ENCODE results near the gene GUCD1.

Gene GUCD1

DNA sequence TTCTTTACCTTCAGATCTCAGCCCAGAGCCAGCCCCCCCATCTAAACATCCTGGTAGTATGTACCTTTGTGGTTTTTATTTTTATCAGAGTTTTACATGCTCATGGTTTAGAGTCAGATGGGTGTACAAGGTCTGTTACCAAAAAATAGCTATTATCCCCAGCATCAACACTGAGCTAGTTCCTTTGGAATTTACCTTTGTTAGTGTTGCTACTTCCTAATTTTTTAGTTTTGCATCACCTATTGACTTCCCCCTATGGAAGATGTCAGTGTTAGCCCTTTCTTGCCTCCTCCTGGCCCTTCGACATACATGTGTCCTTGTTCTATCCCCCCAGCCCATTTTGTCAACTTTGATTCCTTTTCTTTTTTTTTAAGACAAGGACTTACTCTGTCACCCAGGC, 52.4 kb downstream of the GUCD1 start:
- in situ Hi-C loops (cut with HindIII; ENCODE audit: low sequenced_read_pairs), result no loop called here
- no peak overlapping the region for H3K4me3 ChIP-seq (ENCODE audit: low read depth, low read length)
- DNase-seq (ENCODE audit: low read depth, low spot score), result no peak

GRCh38 chr22:24502034-24502433, 52.9 kb downstream of the GUCD1 start:
- no peak for TF ChIP-seq CTCF (IDR thresholded peaks at IDR 0.05; ENCODE audit: low read depth, low read length)
- in situ Hi-C loops (cut with HindIII; ENCODE audit: low sequenced_read_pairs), result no loop called here
- H3K4me3 ChIP-seq (ENCODE audit: low read depth, low read length), result no peak overlapping the region
- DNase-seq (ENCODE audit: low read depth, low spot score), result no peak

More for the DNA sequence above, 52.4 kb downstream of the GUCD1 start:
- no peak for TF ChIP-seq CTCF (IDR thresholded peaks at IDR 0.05; ENCODE audit: low read depth, low read length)

GRCh38 chr22:24501301-24502005, 53.5 kb downstream of the GUCD1 start:
- no peak for DNase-seq (ENCODE audit: low read depth, low spot score)
- TF ChIP-seq CTCF (IDR thresholded peaks at IDR 0.05; ENCODE audit: low read depth, low read length), result no peak
- in situ Hi-C loops (cut with HindIII; ENCODE audit: low sequenced_read_pairs), result no loop called here
- no peak overlapping the region for H3K4me3 ChIP-seq (ENCODE audit: low read depth, low read length)

GRCh38 chr22:24500277-24500820, 54.6 kb downstream of the GUCD1 start:
- no peak for TF ChIP-seq CTCF (IDR thresholded peaks at IDR 0.05; ENCODE audit: low read depth, low read length)
- in situ Hi-C loops (cut with HindIII; ENCODE audit: low sequenced_read_pairs), result no loop called here
- no peak for DNase-seq (ENCODE audit: low read depth, low spot score)
- no peak overlapping the region for H3K4me3 ChIP-seq (ENCODE audit: low read depth, low read length)

DNA sequence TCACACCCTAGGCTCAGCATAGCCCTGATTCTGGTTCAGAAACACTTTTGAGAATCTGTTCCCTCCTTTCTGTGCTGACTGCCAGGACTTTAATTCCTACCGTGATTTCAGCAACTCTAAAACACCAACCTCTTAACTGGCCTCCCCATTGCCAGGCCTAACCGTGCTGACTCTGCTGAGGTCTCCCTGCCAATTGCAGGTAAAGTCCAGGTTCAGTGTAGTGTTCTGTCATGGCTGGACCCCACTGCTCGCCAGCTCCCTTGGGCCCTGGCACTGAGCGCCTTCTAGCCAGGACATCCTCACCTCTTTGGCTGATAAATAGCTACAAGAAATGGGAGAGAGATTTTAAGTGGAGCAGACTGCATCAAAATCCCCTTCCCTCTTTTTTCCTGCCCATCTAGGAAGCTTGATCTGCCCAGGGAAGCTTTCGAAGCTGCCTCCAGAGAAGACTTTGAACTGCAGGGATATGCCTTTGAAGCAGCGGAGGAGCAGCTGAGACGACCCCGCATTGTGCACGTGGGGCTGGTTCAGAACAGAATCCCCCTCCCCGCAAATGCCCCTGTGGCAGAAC, 55.1 kb downstream of the GUCD1 start:
- TF ChIP-seq CTCF (IDR thresholded peaks at IDR 0.05; ENCODE audit: low read depth, low read length), result no peak
- H3K4me3 ChIP-seq (ENCODE audit: low read depth, low read length), result no peak overlapping the region
- in situ Hi-C loops (cut with HindIII; ENCODE audit: low sequenced_read_pairs), result no loop called here

GRCh38 chr22:24498824-24499223, 56.1 kb downstream of the GUCD1 start:
- no peak overlapping the region for H3K4me3 ChIP-seq (ENCODE audit: low read depth, low read length)
- no peak for DNase-seq (ENCODE audit: low read depth, low spot score)
- no peak for TF ChIP-seq CTCF (IDR thresholded peaks at IDR 0.05; ENCODE audit: low read depth, low read length)
- in situ Hi-C loops (cut with HindIII; ENCODE audit: low sequenced_read_pairs), result no loop called here

More for the DNA sequence above, 55.1 kb downstream of the GUCD1 start:
- DNase-seq (ENCODE audit: low read depth, low spot score), result no peak
